Cerebellar nuclear complex (tissue), 1 donor: Measurements from ENCODE around the gene AUTS2.

Source experiments
- DNase-seq, 2 experiments: peaks; one replicate each; lab custom pipeline; 2025; lab: John Stamatoyannopoulos, UW

Gene AUTS2

GRCh38 chr7:69818636-69819332, 220.5 kb downstream of the AUTS2 start:
- no peak for DNase-seq

- no peak for DNase-seq
Observed at GRCh38 chr7:69819333-69819705, 221.0 kb downstream of the AUTS2 start.

- no peak for DNase-seq
Observed at GRCh38 chr7:69820479-69821192, 222.4 kb downstream of the AUTS2 start.

GRCh38 chr7:69822386-69822785, 224.1 kb downstream of the AUTS2 start:
- no peak for DNase-seq

- no peak for DNase-seq
Observed at GRCh38 chr7:69823151-69823744, 225.0 kb downstream of the AUTS2 start.

GRCh38 chr7:69825113-69825972, 227.1 kb downstream of the AUTS2 start:
- DNase-seq: no peak

- no peak for DNase-seq
Observed at GRCh38 chr7:69826283-69826682, 228.0 kb downstream of the AUTS2 start.

- no peak for DNase-seq
Observed at GRCh38 chr7:69827140-69827539, 228.9 kb downstream of the AUTS2 start.

GRCh38 chr7:69827558-69827957, 229.3 kb downstream of the AUTS2 start:
- no peak for DNase-seq

GRCh38 chr7:69832356-69832755, 234.1 kb downstream of the AUTS2 start:
- DNase-seq: no peak

GRCh38 chr7:69833964-69834363, 235.7 kb downstream of the AUTS2 start:
- no peak for DNase-seq

GRCh38 chr7:69836702-69837101, 238.4 kb downstream of the AUTS2 start:
- DNase-seq: no peak

GRCh38 chr7:69837387-69838068, 239.3 kb downstream of the AUTS2 start:
- no peak for DNase-seq

- no peak for DNase-seq
Observed at GRCh38 chr7:69839782-69840181, 241.5 kb downstream of the AUTS2 start.

- no peak for DNase-seq
Observed at GRCh38 chr7:69840248-69840647, 242.0 kb downstream of the AUTS2 start.

GRCh38 chr7:69843653-69844052, 245.4 kb downstream of the AUTS2 start:
- no peak for DNase-seq

- DNase-seq: no peak
Observed at GRCh38 chr7:69844264-69844868, 246.1 kb downstream of the AUTS2 start.

GRCh38 chr7:69845721-69846495, 247.6 kb downstream of the AUTS2 start:
- no peak for DNase-seq

- DNase-seq: no peak
Observed at GRCh38 chr7:69847921-69848612, 249.8 kb downstream of the AUTS2 start.

GRCh38 chr7:69849268-69849667, 251.0 kb downstream of the AUTS2 start:
- DNase-seq: no peak
